ENCODE results near the gene GALNTL6. TPM values are rescaled to one million over a fixed set of nuclear protein-coding genes. Genes with fewer than 3 reads are reported as not detected.
"Not testable (repeated sequence)": the region's sequence is repeated elsewhere in the genome, so short reads cannot be mapped to it uniquely, and the experiment has no call there.

The GALNTL6 gene
- total RNA-seq, 2 experiments from 2014 or later, result not detected

- CTCF ChIA-PET, result no interaction called here
- H3K4me3 Mint-ChIP-seq, result no peak overlapping the region
- ATAC-seq (no peak), DNase-seq (no peak)
- H3K27me3 Mint-ChIP-seq, result no peaks in the 10 kb centered on the region
- peaks cover 14% of the 10 kb centered on the region for H3K9me3 Mint-ChIP-seq (ENCODE audit: low read depth)
- H3K36me3 Mint-ChIP-seq, result no peaks in the 10 kb centered on the region
- no peaks in the 10 kb centered on the region for H3K4me1 Mint-ChIP-seq
- no peak overlapping the region for H3K27ac Mint-ChIP-seq
These were observed 892.4 kb downstream of the GALNTL6 start for GRCh38 chr4:172705565-172705964.

GRCh38 chr4:172706000-172706399 is 892.8 kb downstream of the GALNTL6 start:
- H3K27me3 Mint-ChIP-seq, result no peaks in the 10 kb centered on the region
- H3K36me3 Mint-ChIP-seq, result no peaks in the 10 kb centered on the region
- peaks cover 13% of the 10 kb centered on the region for H3K9me3 Mint-ChIP-seq (ENCODE audit: low read depth)
- DNase-seq (no peak), ATAC-seq (no peak)
- CTCF ChIA-PET, result no interaction called here
- no peak overlapping the region for H3K4me3 Mint-ChIP-seq
- no peak overlapping the region for H3K27ac Mint-ChIP-seq
- no peaks in the 10 kb centered on the region for H3K4me1 Mint-ChIP-seq

- no peaks in the 10 kb centered on the region for H3K27me3 Mint-ChIP-seq
These were observed 894.4 kb downstream of the GALNTL6 start for GRCh38 chr4:172707622-172708021.

GRCh38 chr4:172708184-172708583 is 895.0 kb downstream of the GALNTL6 start:
- H3K36me3 Mint-ChIP-seq, result no peaks in the 10 kb centered on the region
- H3K9me3 Mint-ChIP-seq (ENCODE audit: low read depth), result peaks cover 13% of the 10 kb centered on the region
- H3K27ac Mint-ChIP-seq, result no peak overlapping the region
- no peak overlapping the region for H3K4me3 Mint-ChIP-seq
- CTCF ChIA-PET, result no interaction called here
- no peaks in the 10 kb centered on the region for H3K27me3 Mint-ChIP-seq
- DNase-seq (no peak), ATAC-seq (no peak)
- H3K4me1 Mint-ChIP-seq, result no peaks in the 10 kb centered on the region

More at GRCh38 chr4:172707622-172708021, 894.4 kb downstream of the GALNTL6 start:
- H3K4me1 Mint-ChIP-seq, result no peaks in the 10 kb centered on the region
- DNase-seq, result no peak
- ATAC-seq, result no peak
- peaks cover 13% of the 10 kb centered on the region for H3K9me3 Mint-ChIP-seq (ENCODE audit: low read depth)
- no peaks in the 10 kb centered on the region for H3K36me3 Mint-ChIP-seq
- H3K27ac Mint-ChIP-seq, result no peak overlapping the region
- CTCF ChIA-PET, result no interaction called here
- H3K4me3 Mint-ChIP-seq, result no peak overlapping the region

- Mint-ChIP-seq H3K36me3 (no peaks in the 10 kb centered on the region), H3K27ac (no peak overlapping the region), H3K27me3 (no peaks in the 10 kb centered on the region), H3K4me3 (no peak overlapping the region), H3K9me3 (ENCODE audit: low read depth) (peaks cover 13% of the 10 kb centered on the region), H3K4me1 (no peaks in the 10 kb centered on the region)
- DNase-seq (no peak), ATAC-seq (no peak)
- CTCF ChIA-PET, result no interaction called here
These were observed 896.2 kb downstream of the GALNTL6 start for GRCh38 chr4:172709376-172709775.

GRCh38 chr4:172716291-172716690 is 903.1 kb downstream of the GALNTL6 start:
- Mint-ChIP-seq H3K4me1 (no peaks in the 10 kb centered on the region), H3K27me3 (no peaks in the 10 kb centered on the region), H3K4me3 (no peak overlapping the region), H3K36me3 (no peaks in the 10 kb centered on the region), H3K9me3 (ENCODE audit: low read depth) (no peaks in the 10 kb centered on the region), H3K27ac (no peak overlapping the region)
- no peak for ATAC-seq
- no peak for DNase-seq
- CTCF ChIA-PET, result no interaction called here

GRCh38 chr4:172721659-172722058 is 908.5 kb downstream of the GALNTL6 start:
- DNase-seq (no peak), ATAC-seq (no peak)
- CTCF ChIA-PET, result no interaction called here
- Mint-ChIP-seq H3K36me3 (no peaks in the 10 kb centered on the region), H3K27me3 (no peaks in the 10 kb centered on the region), H3K27ac (no peak overlapping the region), H3K4me1 (no peaks in the 10 kb centered on the region), H3K4me3 (no peak overlapping the region), H3K9me3 (ENCODE audit: low read depth) (peaks cover 2% of the 10 kb centered on the region)

- CTCF ChIA-PET, result no interaction called here
These were observed 912.4 kb downstream of the GALNTL6 start for GRCh38 chr4:172725581-172725980.

GRCh38 chr4:172726001-172726423 is 912.8 kb downstream of the GALNTL6 start:
- Mint-ChIP-seq H3K4me3 (no peak overlapping the region), H3K27ac (no peak overlapping the region), H3K36me3 (no peaks in the 10 kb centered on the region), H3K9me3 (ENCODE audit: low read depth) (peaks cover 2% of the 10 kb centered on the region), H3K27me3 (no peaks in the 10 kb centered on the region), H3K4me1 (no peaks in the 10 kb centered on the region)
- ATAC-seq (no peak), DNase-seq (no peak)
- CTCF ChIA-PET, result no interaction called here

More at GRCh38 chr4:172725581-172725980, 912.4 kb downstream of the GALNTL6 start:
- Mint-ChIP-seq H3K27me3 (no peaks in the 10 kb centered on the region), H3K36me3 (no peaks in the 10 kb centered on the region), H3K27ac (no peak overlapping the region), H3K9me3 (ENCODE audit: low read depth) (peaks cover 2% of the 10 kb centered on the region), H3K4me3 (no peak overlapping the region), H3K4me1 (no peaks in the 10 kb centered on the region)
- ATAC-seq (no peak), DNase-seq (no peak)

GRCh38 chr4:172727631-172728030 is 914.4 kb downstream of the GALNTL6 start:
- no peak for DNase-seq
- Mint-ChIP-seq H3K27ac (no peak overlapping the region), H3K4me1 (no peaks in the 10 kb centered on the region), H3K27me3 (no peaks in the 10 kb centered on the region), H3K36me3 (no peaks in the 10 kb centered on the region), H3K4me3 (no peak overlapping the region), H3K9me3 (ENCODE audit: low read depth) (peaks cover 2% of the 10 kb centered on the region)
- CTCF ChIA-PET, result no interaction called here
- ATAC-seq, result no peak

- DNase-seq, ATAC-seq, CTCF ChIA-PET, H3K4me3 Mint-ChIP-seq, H3K27me3 Mint-ChIP-seq, H3K36me3 Mint-ChIP-seq, H3K4me1 Mint-ChIP-seq, H3K27ac Mint-ChIP-seq: not testable (repeated sequence)
- peaks cover 16% of the 10 kb centered on the region for H3K9me3 Mint-ChIP-seq (ENCODE audit: low read depth)
These were observed 920.4 kb downstream of the GALNTL6 start for GRCh38 chr4:172733645-172734044.

- Mint-ChIP-seq H3K27ac (no peak overlapping the region), H3K27me3 (no peaks in the 10 kb centered on the region), H3K4me3 (no peak overlapping the region), H3K9me3 (ENCODE audit: low read depth) (peaks cover 16% of the 10 kb centered on the region), H3K4me1 (no peaks in the 10 kb centered on the region), H3K36me3 (no peaks in the 10 kb centered on the region)
- no peak for DNase-seq
- ATAC-seq, result no peak
- CTCF ChIA-PET, result no interaction called here
These were observed 921.4 kb downstream of the GALNTL6 start for GRCh38 chr4:172734555-172734954.

GRCh38 chr4:172736046-172736445 is 922.8 kb downstream of the GALNTL6 start:
- H3K36me3 Mint-ChIP-seq, result no peaks in the 10 kb centered on the region
- no peak overlapping the region for H3K27ac Mint-ChIP-seq
- H3K27me3 Mint-ChIP-seq, result no peaks in the 10 kb centered on the region
- DNase-seq (no peak), ATAC-seq (no peak)
- no peak overlapping the region for H3K4me3 Mint-ChIP-seq
- H3K4me1 Mint-ChIP-seq, result no peaks in the 10 kb centered on the region
- CTCF ChIA-PET, result no interaction called here
- H3K9me3 Mint-ChIP-seq (ENCODE audit: low read depth), result peaks cover 16% of the 10 kb centered on the region

- Mint-ChIP-seq H3K27ac (no peak overlapping the region), H3K4me1 (no peaks in the 10 kb centered on the region), H3K4me3 (no peak overlapping the region), H3K36me3 (no peaks in the 10 kb centered on the region), H3K27me3 (no peaks in the 10 kb centered on the region), H3K9me3 (ENCODE audit: low read depth) (peaks cover 4% of the 10 kb centered on the region)
- no peak for ATAC-seq
- DNase-seq, result no peak
- CTCF ChIA-PET, result no interaction called here
These were observed 927.2 kb downstream of the GALNTL6 start for GRCh38 chr4:172740434-172740833.

- DNase-seq (no peak), ATAC-seq (no peak)
- Mint-ChIP-seq H3K4me1 (no peaks in the 10 kb centered on the region), H3K9me3 (ENCODE audit: low read depth) (peaks cover 2% of the 10 kb centered on the region), H3K36me3 (no peaks in the 10 kb centered on the region), H3K27me3 (no peaks in the 10 kb centered on the region), H3K27ac (no peak overlapping the region), H3K4me3 (no peak overlapping the region)
- CTCF ChIA-PET, result no interaction called here
These were observed 937.7 kb downstream of the GALNTL6 start for GRCh38 chr4:172750910-172751309.

Measured in activated CD8-positive, alpha-beta memory T cell treated with anti-CD3 and anti-CD28 coated beads, Interleukin-2, amount 10 ng/mL, durations not matched to agents 7 days and 5 days (primary cell).